ENCODE results near the gene SARDH.

GRCh38 chr9:133771486-133772482 is 33.6 kb upstream of the SARDH start:
- TF ChIP-seq FOXJ3 (CRISPR knock-in tag; IDR thresholded peaks at IDR 0.05; ENCODE audit: borderline replicate concordance) = no peak
- TF ChIP-seq MXD4 (CRISPR knock-in tag; IDR thresholded peaks at IDR 0.05) = no peak
- TF ChIP-seq AFF4 (CRISPR knock-in tag; IDR thresholded peaks at IDR 0.05) = no peak
- TF ChIP-seq CTCF (CRISPR knock-in tag; IDR thresholded peaks at IDR 0.05) = no peak
- no peak for TF ChIP-seq BHLHE40 (IDR thresholded peaks at IDR 0.05; ENCODE audit: low read length)
- TF ChIP-seq HDAC6 (IDR thresholded peaks at IDR 0.05; ENCODE audit: low read depth, low read length) = no peak
- no peak for TF ChIP-seq PHF8 (CRISPR knock-in tag; IDR thresholded peaks at IDR 0.05)
- TF ChIP-seq NR2F2 (IDR thresholded peaks at IDR 0.05; ENCODE audit: borderline replicate concordance, low read depth) = no peak
- TF ChIP-seq ZNF709 (CRISPR knock-in tag; IDR thresholded peaks at IDR 0.05) = no peak
